SH-SY5Y (cell line): ENCODE measurements around the gene TTC13.

Experiments used
- GATA2 ChIP-seq: IDR thresholded peaks from 2 replicates; pipeline ENCODE4 v1.6.1; 2011; ENCODE audit warnings: mild to moderate bottlenecking, low read depth, low read length
- GATA3 ChIP-seq: IDR thresholded peaks from 2 replicates; pipeline ENCODE4 v1.6.1; 2011; ENCODE audit warnings: low read depth, mild to moderate bottlenecking, low read length, moderate library complexity

DNA sequence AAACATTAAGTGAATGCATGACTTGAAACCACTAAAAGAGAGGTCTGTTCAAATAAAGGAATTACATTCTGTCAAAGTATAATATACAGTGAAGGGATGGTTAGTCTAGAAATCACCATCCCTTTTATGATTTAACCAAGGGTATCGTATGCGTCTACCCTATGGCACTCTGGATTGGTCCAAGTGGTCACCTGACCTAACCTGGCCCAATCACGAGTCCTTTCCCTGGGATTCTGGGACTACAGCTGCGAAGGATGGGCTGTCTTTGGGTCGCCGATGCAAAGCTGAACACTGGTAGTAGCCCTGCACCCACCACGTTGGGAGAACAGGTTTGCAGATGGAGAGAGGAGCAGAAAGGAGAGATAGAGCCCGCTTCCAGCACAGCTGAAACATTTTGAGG, 79.9 kb downstream of the TTC13 start:
- no peak for TF ChIP-seq GATA2
- no peak for TF ChIP-seq GATA3
